SK-N-DZ (cell line): ENCODE measurements around the gene HS3ST2. TPM values are rescaled to one million over a fixed set of nuclear protein-coding genes. Genes with fewer than 3 reads are reported as not detected.

Experiments
- DNase-seq: peaks from one replicate; pipeline ENCODE4 v3.0.0-alpha.2; 2015; ENCODE audit warnings: low spot score
- polyA plus RNA-seq, 2 experiments: library from polyadenylated mRNA; depleted of rRNA; stranded (reverse); fragments of >200 nt; gene quantifications; 2 replicates each; pipeline ENCODE4 v1.2.3, GENCODE V29; 2014

The HS3ST2 gene
- not detected in 2 replicates for polyA plus RNA-seq (2014; cell fraction: cytosol; rRNA removed)
- not detected in 2 replicates for polyA plus RNA-seq (2014; cell fraction: nucleus; rRNA removed)

GRCh38 chr16:22813948-22814710, at the start of gene HS3ST2:
Gene HS3ST2, plus strand, starts transcription at chr16:22814162. Its CDS starts 449 bp downstream, at chr16:22814611.
- DNase-seq = peak; percentile 9

- DNase-seq = no peak
These were observed 49.2 kb upstream of the HS3ST2 start for GRCh38 chr16:22764662-22765327.

- no peak for DNase-seq
These were observed 48.5 kb upstream of the HS3ST2 start for GRCh38 chr16:22765479-22765878.

- DNase-seq = no peak
These were observed 43.1 kb upstream of the HS3ST2 start for GRCh38 chr16:22770866-22771265.

GRCh38 chr16:22771551-22771950, 42.4 kb upstream of the HS3ST2 start:
- no peak for DNase-seq

GRCh38 chr16:22775220-22775922, 38.6 kb upstream of the HS3ST2 start:
- DNase-seq = no peak

GRCh38 chr16:22781480-22781879, 32.5 kb upstream of the HS3ST2 start:
- DNase-seq = no peak

GRCh38 chr16:22782314-22782713, 31.6 kb upstream of the HS3ST2 start:
- no peak for DNase-seq

- no peak for DNase-seq
These were observed 29.2 kb upstream of the HS3ST2 start for GRCh38 chr16:22784690-22785214.

GRCh38 chr16:22785552-22785951, 28.4 kb upstream of the HS3ST2 start:
- DNase-seq = no peak

- DNase-seq = no peak
These were observed 27.7 kb upstream of the HS3ST2 start for GRCh38 chr16:22786284-22786683.

GRCh38 chr16:22786691-22787090, 27.3 kb upstream of the HS3ST2 start:
- DNase-seq = no peak

- DNase-seq = no peak
These were observed 26.3 kb upstream of the HS3ST2 start for GRCh38 chr16:22787466-22788192.

GRCh38 chr16:22788193-22788530, 25.8 kb upstream of the HS3ST2 start:
- no peak for DNase-seq

- DNase-seq = no peak
These were observed 24.5 kb upstream of the HS3ST2 start for GRCh38 chr16:22789281-22789945.

GRCh38 chr16:22797551-22797950, 16.4 kb upstream of the HS3ST2 start:
- no peak for DNase-seq

- no peak for DNase-seq
These were observed 14.8 kb upstream of the HS3ST2 start for GRCh38 chr16:22799113-22799512.

GRCh38 chr16:22804893-22805292, 9.1 kb upstream of the HS3ST2 start:
- DNase-seq = no peak

GRCh38 chr16:22805326-22805725, 8.6 kb upstream of the HS3ST2 start:
- DNase-seq = no peak

GRCh38 chr16:22806811-22807210, 7.2 kb upstream of the HS3ST2 start:
- DNase-seq = no peak

- no peak for DNase-seq
These were observed 3.7 kb upstream of the HS3ST2 start for GRCh38 chr16:22810226-22810625.
